ENCODE measurements around the gene GLIPR1L2. TPM values are rescaled to one million over a fixed set of nuclear protein-coding genes. Genes with fewer than 3 reads are reported as not detected.

Gene GLIPR1L2
- total RNA-seq, 1 donor: 0.36 TPM

- H3K27ac ChIP-seq (ENCODE audit: low read depth, low read length): peak within 1 kb of the TSS; percentile 89
- H3K36me3 ChIP-seq (ENCODE audit: insufficient read depth, low read length): peaks cover 29% of the 10 kb centered on the region
- peaks cover 44% of the 10 kb centered on the region for H3K79me2 ChIP-seq (ENCODE audit: insufficient read depth, low read length)
- peak within 1 kb of the TSS; percentile 90 for H3K4me2 ChIP-seq (ENCODE audit: insufficient read depth, low read length)
- H2AFZ ChIP-seq (ENCODE audit: low read length): peak within 1 kb of the TSS; percentile 7
- H3K27me3 ChIP-seq (ENCODE audit: insufficient read depth, low read length): no peaks in the 10 kb centered on the region
- peaks cover 54% of the 10 kb centered on the region for H3K4me1 ChIP-seq (ENCODE audit: insufficient read depth, low read length)
- H3K4me3 ChIP-seq (ENCODE audit: insufficient read depth, low read length): peak within 1 kb of the TSS; percentile 72
- no peaks in the 10 kb centered on the region for H4K20me1 ChIP-seq (ENCODE audit: insufficient read depth, low read length)
- DNase-seq (ENCODE audit: insufficient read length, low spot score, missing footprints): peak; percentile 70
- no peaks in the 10 kb centered on the region for H3K9me3 ChIP-seq (ENCODE audit: low read depth, low read length)
- no peak for TF ChIP-seq CTCF (IDR thresholded peaks at IDR 0.05; ENCODE audit: extremely low read depth, low read depth, low read length)
Measured at GRCh38 chr12:75480469-75480949, 89.6 kb downstream of the GLIPR1L2 start, which contains the start of gene GLIPR1. Gene GLIPR1, plus strand, starts transcription at chr12:75480755. Its CDS starts 126 bp downstream, at chr12:75480881.

GRCh38 chr12:75481013-75481705 lies 90.3 kb downstream of the GLIPR1L2 start:
- Histone ChIP-seq H3K27me3 (ENCODE audit: insufficient read depth, low read length) (no peaks in the 10 kb centered on the region), H3K9me3 (ENCODE audit: low read depth, low read length) (no peaks in the 10 kb centered on the region), H2AFZ (ENCODE audit: low read length) (no peak overlapping the region), H3K4me2 (ENCODE audit: insufficient read depth, low read length) (peak overlapping the region; percentile 90), H3K4me1 (ENCODE audit: insufficient read depth, low read length) (peaks cover 60% of the 10 kb centered on the region), H3K27ac (ENCODE audit: low read depth, low read length) (peak overlapping the region; percentile 89), H3K79me2 (ENCODE audit: insufficient read depth, low read length) (peaks cover 50% of the 10 kb centered on the region), H4K20me1 (ENCODE audit: insufficient read depth, low read length) (no peaks in the 10 kb centered on the region), H3K4me3 (ENCODE audit: insufficient read depth, low read length) (peak overlapping the region; percentile 72), H3K36me3 (ENCODE audit: insufficient read depth, low read length) (peaks cover 34% of the 10 kb centered on the region)
- DNase-seq (ENCODE audit: insufficient read length, low spot score, missing footprints): no peak
- TF ChIP-seq CTCF (IDR thresholded peaks at IDR 0.05; ENCODE audit: extremely low read depth, low read depth, low read length): no peak

- no peak overlapping the region for H2AFZ ChIP-seq (ENCODE audit: low read length)
- H3K36me3 ChIP-seq (ENCODE audit: insufficient read depth, low read length): peaks cover 39% of the 10 kb centered on the region
- H3K27me3 ChIP-seq (ENCODE audit: insufficient read depth, low read length): no peaks in the 10 kb centered on the region
- H3K4me1 ChIP-seq (ENCODE audit: insufficient read depth, low read length): peaks cover 65% of the 10 kb centered on the region
- peak overlapping the region; percentile 89 for H3K27ac ChIP-seq (ENCODE audit: low read depth, low read length)
- H3K9me3 ChIP-seq (ENCODE audit: low read depth, low read length): no peaks in the 10 kb centered on the region
- peak overlapping the region; percentile 90 for H3K4me2 ChIP-seq (ENCODE audit: insufficient read depth, low read length)
- H3K79me2 ChIP-seq (ENCODE audit: insufficient read depth, low read length): peaks cover 56% of the 10 kb centered on the region
- peak overlapping the region; percentile 72 for H3K4me3 ChIP-seq (ENCODE audit: insufficient read depth, low read length)
- no peak for DNase-seq (ENCODE audit: insufficient read length, low spot score, missing footprints)
- TF ChIP-seq CTCF (IDR thresholded peaks at IDR 0.05; ENCODE audit: extremely low read depth, low read depth, low read length): no peak
- H4K20me1 ChIP-seq (ENCODE audit: insufficient read depth, low read length): no peaks in the 10 kb centered on the region
Measured at GRCh38 chr12:75481774-75482173, 90.9 kb downstream of the GLIPR1L2 start.

Other genes with a start within 250 kb of the GLIPR1L2 start
- gene KCNC2, start 181.2 kb upstream of the GLIPR1L2 start, total RNA-seq: not detected in 2 replicates
- 10.5 and 18.9 TPM in 2 replicates for gene CAPS2, start 60.8 kb upstream of the GLIPR1L2 start, total RNA-seq
- gene GLIPR1L1, start 56.4 kb upstream of the GLIPR1L2 start, total RNA-seq: not detected in 2 replicates
- gene GLIPR1, start 89.7 kb downstream of the GLIPR1L2 start, total RNA-seq: 83.2 and 89.3 TPM in 2 replicates
- 37.4 and 45.6 TPM in 2 replicates for gene KRR1, start 120.5 kb downstream of the GLIPR1L2 start, total RNA-seq